Stomach (tissue), 9 donors: ENCODE data around the gene BMAL2. TPM values are rescaled to one million over a fixed set of nuclear protein-coding genes. Genes with fewer than 3 reads are reported as not detected.

ENCODE experiments used
- DNase-seq, 2 donors: peaks; one replicate each; pipeline versions ENCODE4 v3.0.0 to v3.0.0-alpha.2; 2013 to 2019
- H3K27ac ChIP-seq, 5 donors: fragments of 200-600 bp in 4 of 5; sonication (generic) in 4 of 5; one replicate each; pipeline ENCODE4 v1.5.1; 2013 to 2019; ENCODE audit warnings: mild to moderate bottlenecking in 1 of 5, moderate library complexity in 1 of 5
- H3K27me3 ChIP-seq, 3 donors: fragments of 200-600 bp; sonication (generic); one replicate each; pipeline ENCODE4 v1.5.1; 2017 to 2019; ENCODE audit warnings: mixed run types in 1 of 3
- H3K36me3 ChIP-seq, 4 donors: fragments of 200-600 bp; sonication (generic); 1 replicate in 3 of 4; 2 replicates in 1 of 4; pipeline ENCODE4 v1.5.1; 2016 to 2019
- H3K4me1 ChIP-seq, 4 donors: fragments of 200-600 bp; sonication (generic); one replicate each; pipeline ENCODE4 v1.5.1; 2016 to 2019
- H3K4me3 ChIP-seq, 4 donors: fragments of 200-600 bp; sonication (generic) in 3 of 4; one replicate each; pipeline ENCODE4 v1.5.1; 2016 to 2019; ENCODE audit warnings: mild to moderate bottlenecking in 1 of 4
- H3K9me3 ChIP-seq, 4 donors: fragments of 200-600 bp; sonication (generic); one replicate each; pipeline ENCODE4 v1.5.1; 2016 to 2019
- EP300 ChIP-seq: sonication (generic); formaldehyde crosslinking; IDR thresholded peaks from one replicate; pipeline ENCODE4 v1.6.1; 2017; ENCODE audit warnings: antibody characterized with exemption
- POLR2A ChIP-seq, 4 donors: fragments of 450-650 bp; IDR thresholded peaks; one replicate each; pipeline ENCODE4 v1.6.1; 2016; ENCODE audit warnings: antibody characterized with exemption in 4 of 4, control low read depth in 2 of 4, mild to moderate bottlenecking in 1 of 4, moderate library complexity in 1 of 4
- POLR2AphosphoS5 ChIP-seq, 3 donors: sonication (generic); formaldehyde crosslinking; IDR thresholded peaks; one replicate each; pipeline ENCODE4 v1.6.1; 2016; ENCODE audit warnings: antibody characterized with exemption in 3 of 3
- WGBS, 5 donors: extraction: QIAGEN DNeasy Blood & Tissue Kit in 3 of 5; methylation state at CpG; one replicate each; pipeline versions ENCODE4 v1.1.5 to v1.1.7; 2013 to 2018; 5-methylcytosine and 5-hydroxymethylcytosine counted together
- intact Hi-C: fragments of 100-400 bp; cut with DNase I; formaldehyde crosslinking; loops from one replicate; pipeline ENCODE4 v1.15.1; 2023; ENCODE audit warnings: low total_unique reads
- polyA plus RNA-seq, 3 donors: library from polyadenylated mRNA; stranded (reverse); fragments of 200-250 nt; gene quantifications; one replicate each; pipeline ENCODE4 v1.2.3, GENCODE V29; 2013
- total RNA-seq, 5 donors: library from RNA; depleted of rRNA; stranded (reverse); fragments of >200 nt; gene quantifications; one replicate each; pipeline versions ENCODE4 v1.1.0 to v1.2.3, GENCODE V29; 2014 to 2016
- TF ChIP-seq, protein P1 (sequence below), 7 experiments: fragments of 450-650 bp in 4 of 7; fragments of 200-600 bp in 3 of 7; sonication (generic) in 3 of 7; IDR thresholded peaks; one replicate each; pipeline ENCODE4 v1.5.1; 2016 to 2019; ENCODE audit warnings: antibody characterized with exemption in 7 of 7, control low read depth in 2 of 7, mild to moderate bottlenecking in 1 of 7
- donor health status: healthy with polysubstance abuse.
- donor health status: Bipolar disorder and iron deficiency.
- donor health status: healthy.

BMAL2 gene
- total and polyA plus RNA-seq, 8 donors, result 3.8 to 34.4 (median 10.6) TPM

DNA sequence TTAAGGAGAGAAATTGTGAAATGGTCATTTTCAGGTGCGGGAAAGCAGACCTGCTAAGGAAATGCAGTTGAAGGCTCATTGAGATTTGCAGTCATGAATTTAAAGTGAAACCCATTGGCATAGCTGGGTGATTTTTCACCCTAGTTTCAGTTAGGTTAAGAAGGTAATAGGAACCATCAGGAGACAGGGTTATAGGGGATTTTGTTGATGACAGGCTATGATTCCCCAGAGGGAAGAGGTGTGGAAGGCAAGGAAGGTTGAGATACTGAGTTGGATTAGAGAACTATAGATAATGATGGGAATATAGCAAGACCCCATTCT lies 22.7 kb upstream of the BMAL2 start:
- Histone ChIP-seq H3K4me3 (no peak overlapping the region), H3K27me3 (no peaks in the 10 kb centered on the region), H3K4me1 (peaks cover 0 to 20% (median 9%) of the 10 kb centered on the region in 4 donors), H3K27ac (no peak overlapping the region), H3K36me3 (peaks cover 28 to 66% (median 61%) of the 10 kb centered on the region in 4 donors), H3K9me3 (no peaks in the 10 kb centered on the region)
- intact Hi-C loops, result no loop called here
- TF ChIP-seq, protein P1, sequence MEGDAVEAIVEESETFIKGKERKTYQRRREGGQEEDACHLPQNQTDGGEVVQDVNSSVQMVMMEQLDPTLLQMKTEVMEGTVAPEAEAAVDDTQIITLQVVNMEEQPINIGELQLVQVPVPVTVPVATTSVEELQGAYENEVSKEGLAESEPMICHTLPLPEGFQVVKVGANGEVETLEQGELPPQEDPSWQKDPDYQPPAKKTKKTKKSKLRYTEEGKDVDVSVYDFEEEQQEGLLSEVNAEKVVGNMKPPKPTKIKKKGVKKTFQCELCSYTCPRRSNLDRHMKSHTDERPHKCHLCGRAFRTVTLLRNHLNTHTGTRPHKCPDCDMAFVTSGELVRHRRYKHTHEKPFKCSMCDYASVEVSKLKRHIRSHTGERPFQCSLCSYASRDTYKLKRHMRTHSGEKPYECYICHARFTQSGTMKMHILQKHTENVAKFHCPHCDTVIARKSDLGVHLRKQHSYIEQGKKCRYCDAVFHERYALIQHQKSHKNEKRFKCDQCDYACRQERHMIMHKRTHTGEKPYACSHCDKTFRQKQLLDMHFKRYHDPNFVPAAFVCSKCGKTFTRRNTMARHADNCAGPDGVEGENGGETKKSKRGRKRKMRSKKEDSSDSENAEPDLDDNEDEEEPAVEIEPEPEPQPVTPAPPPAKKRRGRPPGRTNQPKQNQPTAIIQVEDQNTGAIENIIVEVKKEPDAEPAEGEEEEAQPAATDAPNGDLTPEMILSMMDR (IDR thresholded peaks at IDR 0.05), result no peak
- TF ChIP-seq POLR2A (IDR thresholded peaks at IDR 0.05), result no peak
- TF ChIP-seq EP300, result no peak
- TF ChIP-seq POLR2AphosphoS5 (IDR thresholded peaks at IDR 0.05), result no peak
- 90 to 100% (median 97%) methylated on average over 1 of the region's 1 CpG for WGBS, 5 donors
- DNase-seq, result no peak

DNA sequence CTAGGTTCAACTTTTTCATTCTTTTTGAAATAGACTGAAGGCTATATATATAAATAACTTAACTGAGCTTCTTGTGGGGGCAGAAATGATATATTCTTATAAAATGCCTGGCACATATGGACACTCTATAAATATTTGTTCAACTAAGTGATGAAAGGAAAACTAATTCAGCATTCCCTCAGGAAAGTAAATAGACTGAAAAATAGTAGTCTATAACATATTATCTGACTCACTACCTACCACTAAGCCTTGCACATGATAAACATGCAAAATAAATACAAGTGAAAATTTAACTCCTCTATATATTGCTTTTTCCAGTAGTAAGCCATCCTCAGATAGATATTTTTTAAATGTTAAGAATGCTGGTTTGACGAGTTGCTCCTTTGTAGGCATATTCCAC lies 15.7 kb upstream of the BMAL2 start:
- Histone ChIP-seq H3K9me3 (no peaks in the 10 kb centered on the region), H3K4me3 (no peak overlapping the region), H3K36me3 (peaks cover 20 to 88% (median 84%) of the 10 kb centered on the region in 4 donors), H3K27ac (no peak overlapping the region), H3K27me3 (no peaks in the 10 kb centered on the region), H3K4me1 (peaks cover 0 to 25% (median 11%) of the 10 kb centered on the region in 4 donors)
- TF ChIP-seq, protein P1 (IDR thresholded peaks at IDR 0.05), result no peak
- TF ChIP-seq POLR2A (IDR thresholded peaks at IDR 0.05) (no peak), POLR2AphosphoS5 (IDR thresholded peaks at IDR 0.05) (no peak), EP300 (no peak)
- intact Hi-C loops, result no loop called here
- WGBS, 5 donors, result 37 to 57% (median 42%) methylated on average over 1 of the region's 1 CpG
- DNase-seq, result no peak

DNA sequence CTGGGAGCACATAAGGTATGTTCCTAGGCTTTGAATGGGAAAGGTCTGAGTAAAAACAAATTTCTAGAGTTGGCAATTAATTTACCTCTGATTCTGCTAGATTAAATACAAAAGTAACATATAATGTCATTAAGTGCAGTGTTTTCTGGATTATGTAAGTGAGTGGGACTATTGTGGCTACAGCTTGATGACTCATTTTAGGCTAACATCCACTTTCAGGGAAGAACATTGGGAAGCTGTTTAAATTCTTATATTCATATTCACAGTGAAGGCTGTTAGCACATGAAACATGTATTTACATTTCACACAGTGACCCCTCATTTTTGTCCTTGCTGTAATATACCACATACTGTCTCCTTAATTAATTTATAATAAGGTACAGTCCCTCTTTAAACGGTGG lies 13.2 kb upstream of the BMAL2 start:
- H3K9me3 ChIP-seq, result no peaks in the 10 kb centered on the region
- peak overlapping the region in 1 of 5 donors; percentile 38 for H3K27ac ChIP-seq
- TF ChIP-seq POLR2AphosphoS5 (IDR thresholded peaks at IDR 0.05), result peak in 1 of 3 donors; percentile 42
- TF ChIP-seq, protein P1 (IDR thresholded peaks at IDR 0.05), result no peak
- no peak overlapping the region for H3K4me3 ChIP-seq
- no peak for DNase-seq
- 34 to 42% (median 40%) methylated on average over 1 of the region's 1 CpG for WGBS, 5 donors
- peaks cover 11 to 81% (median 75%) of the 10 kb centered on the region in 4 donors for H3K36me3 ChIP-seq
- peaks cover 0 to 25% (median 11%) of the 10 kb centered on the region in 4 donors for H3K4me1 ChIP-seq
- intact Hi-C loops, result no loop called here
- H3K27me3 ChIP-seq, result no peaks in the 10 kb centered on the region

DNA sequence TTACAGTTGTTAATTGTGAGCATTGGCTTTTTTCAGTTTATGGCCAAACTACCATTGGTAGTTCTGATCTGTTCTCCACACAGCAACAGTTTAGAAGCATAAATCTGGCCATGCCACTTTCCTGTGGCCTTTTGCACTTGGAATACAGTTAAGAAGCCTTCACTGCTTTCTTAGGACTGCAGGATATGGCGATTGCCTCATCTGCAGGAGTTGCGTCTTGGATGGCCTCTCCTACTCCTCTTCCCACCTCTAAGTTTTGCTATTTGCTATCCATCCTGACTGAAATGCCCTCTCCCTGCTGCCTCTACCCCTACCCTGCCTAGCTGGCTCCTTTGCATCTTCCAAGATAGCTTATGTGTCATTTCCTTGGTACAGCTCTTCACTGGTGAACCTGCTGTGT lies 12.8 kb upstream of the BMAL2 start:
- no peaks in the 10 kb centered on the region for H3K9me3 ChIP-seq
- 88 to 96% (median 92%) methylated on average over 2 of the region's 2 CpGs for WGBS, 5 donors
- H3K36me3 ChIP-seq, result peaks cover 8 to 77% (median 71%) of the 10 kb centered on the region in 4 donors
- TF ChIP-seq EP300, result no peak
- peak in 1 of 3 donors; percentile 0 for TF ChIP-seq POLR2AphosphoS5 (IDR thresholded peaks at IDR 0.05)
- TF ChIP-seq, protein P1 (IDR thresholded peaks at IDR 0.05), result no peak
- H3K27me3 ChIP-seq, result no peaks in the 10 kb centered on the region
- intact Hi-C loops, result no loop called here
- peaks cover 0 to 25% (median 11%) of the 10 kb centered on the region in 4 donors for H3K4me1 ChIP-seq
- no peak overlapping the region for H3K4me3 ChIP-seq
- DNase-seq, result no peak
- H3K27ac ChIP-seq, result peak overlapping the region in 1 of 5 donors; percentile 38
